Posterior vena cava (tissue), 2 donors: ENCODE data around the gene MTA1. TPM values are rescaled to one million over a fixed set of nuclear protein-coding genes. Genes with fewer than 3 reads are reported as not detected.

ENCODE experiments used
- DNase-seq: peaks from one replicate; pipeline ENCODE4 v3.0.0-alpha.2; 2020; ENCODE audit warnings: low spot score
- intact Hi-C, 2 donors: fragments of 100-400 bp; cut with DNase I; formaldehyde crosslinking; loops; one replicate each; pipeline versions ENCODE4 v1.14.1 to v1.14.2; 2022 to 2023
- total RNA-seq, 2 donors: library from RNA; stranded (reverse); fragmentation: NEBNext Ultra II Directional; extraction: Animal tissue kit (Norgen Biotek cat#: 25700); gene quantifications; one replicate each; pipeline ENCODE4 v1.2.1, GENCODE V29; 2021
- donor health status: DM: yes; HTN: yes; CAD: no.
- donor health status: DM: yes; HTN: yes; CAD: no.

The MTA1 gene
- total RNA-seq, 2 donors from 2014 or later, result 60.7 to 62.0 TPM

- intact Hi-C loops, result loop anchor here (5.0 to 10.0 kb wide), 2 partner anchors 106 to 393 kb away; no protein-coding TSS in a partner anchor
- no peak for DNase-seq
Observed at GRCh38 chr14:105477660-105478397, 58.2 kb downstream of the MTA1 start.

GRCh38 chr14:105478398-105479251, 59.0 kb downstream of the MTA1 start:
- DNase-seq, result no peak
- intact Hi-C loops, result loop anchor here (5.0 to 10.0 kb wide), 2 partner anchors 106 to 394 kb away; no protein-coding TSS in a partner anchor

GRCh38 chr14:105479431-105480158, 60.0 kb downstream of the MTA1 start:
- no peak for DNase-seq

GRCh38 chr14:105480199-105480746, 60.6 kb downstream of the MTA1 start:
- intact Hi-C loops, result no loop called here
- DNase-seq, result no peak

More at GRCh38 chr14:105479431-105480158, 60.0 kb downstream of the MTA1 start:
- intact Hi-C loops, result loop anchor here (5.0 to 10.0 kb wide), 2 partner anchors 107 to 395 kb away; no protein-coding TSS in a partner anchor

- peak; percentile 97 for DNase-seq
- intact Hi-C loops, result no loop called here
Observed at GRCh38 chr14:105480807-105481801, 61.5 kb downstream of the MTA1 start.

GRCh38 chr14:105481886-105482457, 62.3 kb downstream of the MTA1 start:
- DNase-seq, result peak; percentile 99
- intact Hi-C loops, result no loop called here

- intact Hi-C loops, result no loop called here
- no peak for DNase-seq
Observed at GRCh38 chr14:105482486-105483110, 63.0 kb downstream of the MTA1 start.

- DNase-seq, result peak; percentile 80
- intact Hi-C loops, result no loop called here
Observed at GRCh38 chr14:105483300-105484068, 63.9 kb downstream of the MTA1 start.

- intact Hi-C loops, result no loop called here
- DNase-seq, result peak; percentile 92
Observed at GRCh38 chr14:105484069-105484996, 64.7 kb downstream of the MTA1 start.

- no peak for DNase-seq
- intact Hi-C loops, result loop anchor here in 1 of 2 donors (5.0 kb wide), 1 partner anchor 38 kb away; no protein-coding TSS in a partner anchor
Observed at GRCh38 chr14:105484997-105485393, 65.4 kb downstream of the MTA1 start.

- DNase-seq, result peak; percentile 82
- intact Hi-C loops, result loop anchor here in 1 of 2 donors (5.0 kb wide), 1 partner anchor 38 kb away; no protein-coding TSS in a partner anchor
Observed at GRCh38 chr14:105485739-105486162, 66.1 kb downstream of the MTA1 start.

- intact Hi-C loops, result loop anchor here in 1 of 2 donors (5.0 kb wide), 1 partner anchor 39 kb away; no protein-coding TSS in a partner anchor
- DNase-seq, result peak; percentile 83
Observed at GRCh38 chr14:105486163-105486973, 66.7 kb downstream of the MTA1 start, which contains the start of gene CRIP1. CRIP1 (plus strand) TSS chr14:105486886; CDS start chr14:105487260, 374 bp downstream.

GRCh38 chr14:105486974-105487448, 67.4 kb downstream of the MTA1 start:
- DNase-seq, result peak; percentile 95
- intact Hi-C loops, result loop anchor here in 1 of 2 donors (5.0 kb wide), 1 partner anchor 40 kb away; no protein-coding TSS in a partner anchor

- DNase-seq, result peak; percentile 89
- intact Hi-C loops, result loop anchor here in 1 of 2 donors (5.0 kb wide), 1 partner anchor 40 kb away; no protein-coding TSS in a partner anchor
Observed at GRCh38 chr14:105487449-105487985, 67.9 kb downstream of the MTA1 start.
